Measurements from ENCODE around the gene ZNF462. TPM values are rescaled to one million over a fixed set of nuclear protein-coding genes. Genes with fewer than 3 reads are reported as not detected.
A peak's percentile ranks its signal among the peaks of the same experiment; 100 is the strongest.

Gene ZNF462
- total RNA-seq, 1 donor from 2014 or later: 25.9 TPM

DNA sequence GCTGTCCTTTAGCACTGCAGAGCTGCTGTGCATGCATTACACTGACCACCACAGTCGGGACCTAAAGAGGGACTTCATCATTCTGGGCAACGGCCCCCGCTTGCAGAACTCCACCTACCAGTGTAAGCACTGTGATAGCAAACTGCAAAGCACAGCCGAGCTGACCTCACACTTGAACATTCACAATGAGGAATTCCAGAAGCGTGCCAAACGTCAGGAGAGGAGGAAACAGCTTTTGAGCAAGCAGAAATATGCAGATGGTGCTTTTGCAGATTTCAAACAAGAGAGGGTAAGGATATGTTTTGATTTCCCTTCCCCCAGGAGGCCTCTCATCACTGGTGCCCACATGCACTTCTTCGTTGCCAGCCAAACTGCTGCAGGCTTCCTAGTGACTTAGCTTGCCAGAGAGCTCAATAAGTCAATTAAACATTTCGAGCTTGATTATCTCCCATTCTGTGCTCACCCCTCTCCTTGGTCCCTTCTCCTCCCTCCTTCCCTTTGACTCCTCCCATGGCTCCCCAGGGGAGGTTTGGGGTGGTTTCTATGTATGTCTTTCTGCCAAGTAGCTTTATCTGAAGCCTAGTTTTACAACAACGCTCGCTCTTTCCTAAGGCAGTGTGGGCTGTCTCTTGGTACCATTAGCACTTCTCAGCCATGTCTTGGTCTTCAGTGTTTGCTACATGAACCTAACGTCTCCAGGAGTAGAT is 66.7 kb downstream of the ZNF462 start:
- no peak for ATAC-seq

GRCh38 chr9:106930477-106930876 is 67.5 kb downstream of the ZNF462 start:
- ATAC-seq: no peak

DNA sequence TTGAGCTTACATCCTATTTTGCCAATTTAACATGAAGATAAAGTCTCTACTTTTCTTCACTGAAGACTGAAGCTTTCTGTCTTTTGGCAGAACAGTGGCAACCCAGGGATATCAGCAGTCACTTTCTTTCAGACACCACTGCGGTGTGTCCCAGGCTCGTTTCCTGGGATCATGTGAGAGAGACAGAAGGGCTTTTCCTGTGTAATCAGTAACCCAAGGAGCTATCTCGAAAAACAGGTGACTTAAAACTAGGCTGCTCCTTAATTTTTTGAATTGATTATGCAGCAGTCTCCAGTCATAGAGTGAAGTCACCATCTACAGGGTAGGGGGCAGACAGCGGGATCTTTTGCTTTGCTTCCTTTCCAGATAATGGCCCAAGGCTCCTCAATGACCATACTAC is 68.5 kb downstream of the ZNF462 start:
- no peak for ATAC-seq

DNA sequence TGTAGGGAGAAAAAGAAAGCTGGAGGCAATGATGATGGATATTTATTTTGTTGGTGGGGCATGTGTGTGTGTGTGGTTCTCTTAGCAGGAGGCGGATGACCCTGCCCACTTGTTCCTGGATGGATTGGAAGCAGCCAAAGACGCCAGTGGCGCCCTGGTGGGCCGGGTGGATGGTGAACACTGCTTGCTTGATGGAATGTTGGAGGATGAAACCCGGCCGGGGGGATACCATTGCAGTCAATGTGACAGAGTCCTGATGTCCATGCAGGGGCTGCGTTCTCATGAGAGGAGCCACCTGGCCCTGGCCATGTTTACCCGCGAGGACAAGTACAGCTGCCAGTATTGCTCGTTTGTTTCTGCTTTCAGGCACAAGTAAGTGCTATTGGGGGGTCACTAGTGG is 69.2 kb downstream of the ZNF462 start:
- ATAC-seq: no peak

DNA sequence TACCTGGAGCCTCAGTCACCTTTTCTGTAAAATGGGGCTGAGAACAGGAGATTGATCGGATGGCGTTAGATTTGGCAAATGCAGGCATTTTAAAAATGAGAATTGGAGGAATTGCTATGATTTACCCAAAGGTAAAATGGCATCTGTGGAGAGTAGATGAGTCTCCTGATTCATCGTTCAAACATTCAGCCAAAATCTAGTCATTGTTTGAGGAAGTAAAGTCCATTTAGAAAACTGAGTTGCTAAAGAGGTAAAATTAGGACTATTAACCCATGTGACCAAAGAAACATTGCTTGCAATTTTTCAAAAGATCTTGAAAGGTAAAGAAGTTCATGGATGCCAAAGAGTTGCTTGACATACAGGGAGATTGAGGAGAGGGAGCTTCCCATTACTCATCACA is 69.7 kb downstream of the ZNF462 start:
- ATAC-seq: no peak

- ATAC-seq: no peak
Measured at GRCh38 chr9:106933470-106933869, 70.5 kb downstream of the ZNF462 start.

DNA sequence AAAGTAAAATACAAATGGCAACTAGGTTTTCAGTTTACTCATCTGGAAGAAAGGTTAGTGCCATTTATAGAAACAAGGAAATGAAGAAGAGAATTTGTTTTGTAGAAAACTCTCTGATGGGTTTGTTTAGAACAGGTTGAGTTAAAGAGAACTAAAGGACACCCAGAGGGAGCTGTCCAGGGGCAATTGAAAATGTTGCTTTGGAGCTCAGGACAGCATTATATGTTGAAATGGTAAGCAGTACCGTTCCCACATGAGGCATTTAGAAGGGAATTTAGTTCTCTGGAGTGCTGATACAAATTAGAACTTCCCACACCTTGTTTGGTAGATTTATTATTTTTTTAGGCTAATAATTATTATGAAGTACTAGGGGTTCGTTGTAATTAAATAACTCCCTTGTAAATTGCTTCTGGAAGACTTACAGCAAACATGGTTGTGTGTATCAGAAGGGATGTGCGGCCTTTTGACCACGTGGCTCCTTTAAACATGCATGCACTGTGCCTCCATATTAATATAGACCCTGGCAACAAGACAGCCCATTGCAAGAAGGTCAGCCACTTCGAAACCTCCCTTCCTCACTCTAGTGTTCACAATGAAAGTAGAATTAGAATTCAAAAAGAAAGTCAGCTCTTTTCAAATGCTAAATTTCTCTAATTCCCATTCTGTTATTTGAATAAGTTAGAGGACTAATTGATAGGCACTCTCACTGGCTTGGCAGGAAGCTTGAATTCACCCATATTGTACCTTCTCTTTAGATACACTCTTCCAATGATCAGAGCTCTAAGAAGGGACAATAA is 71.7 kb downstream of the ZNF462 start:
- ATAC-seq: no peak

DNA sequence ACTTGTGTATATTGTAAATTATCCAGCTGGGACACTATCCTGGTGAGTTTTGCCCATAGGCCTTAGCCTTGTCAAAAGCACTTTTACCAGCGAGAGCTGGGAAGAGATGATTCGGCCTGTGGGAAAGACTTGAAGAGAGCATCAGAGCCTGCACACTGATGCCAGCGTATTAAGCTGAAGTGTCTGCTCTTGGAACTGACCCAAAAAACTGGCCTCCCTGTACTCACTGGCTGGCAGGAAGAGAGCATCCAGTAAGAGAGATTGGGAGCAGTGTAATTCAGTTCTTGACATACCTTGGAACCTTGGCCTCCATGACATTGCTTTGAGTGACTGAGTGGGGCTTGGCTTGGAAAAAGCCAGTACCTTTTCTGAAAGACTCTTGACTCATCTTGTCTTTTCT is 73.7 kb downstream of the ZNF462 start:
- no peak for ATAC-seq

- no peak for ATAC-seq
Measured at GRCh38 chr9:106941916-106942315, 79.0 kb downstream of the ZNF462 start.

DNA sequence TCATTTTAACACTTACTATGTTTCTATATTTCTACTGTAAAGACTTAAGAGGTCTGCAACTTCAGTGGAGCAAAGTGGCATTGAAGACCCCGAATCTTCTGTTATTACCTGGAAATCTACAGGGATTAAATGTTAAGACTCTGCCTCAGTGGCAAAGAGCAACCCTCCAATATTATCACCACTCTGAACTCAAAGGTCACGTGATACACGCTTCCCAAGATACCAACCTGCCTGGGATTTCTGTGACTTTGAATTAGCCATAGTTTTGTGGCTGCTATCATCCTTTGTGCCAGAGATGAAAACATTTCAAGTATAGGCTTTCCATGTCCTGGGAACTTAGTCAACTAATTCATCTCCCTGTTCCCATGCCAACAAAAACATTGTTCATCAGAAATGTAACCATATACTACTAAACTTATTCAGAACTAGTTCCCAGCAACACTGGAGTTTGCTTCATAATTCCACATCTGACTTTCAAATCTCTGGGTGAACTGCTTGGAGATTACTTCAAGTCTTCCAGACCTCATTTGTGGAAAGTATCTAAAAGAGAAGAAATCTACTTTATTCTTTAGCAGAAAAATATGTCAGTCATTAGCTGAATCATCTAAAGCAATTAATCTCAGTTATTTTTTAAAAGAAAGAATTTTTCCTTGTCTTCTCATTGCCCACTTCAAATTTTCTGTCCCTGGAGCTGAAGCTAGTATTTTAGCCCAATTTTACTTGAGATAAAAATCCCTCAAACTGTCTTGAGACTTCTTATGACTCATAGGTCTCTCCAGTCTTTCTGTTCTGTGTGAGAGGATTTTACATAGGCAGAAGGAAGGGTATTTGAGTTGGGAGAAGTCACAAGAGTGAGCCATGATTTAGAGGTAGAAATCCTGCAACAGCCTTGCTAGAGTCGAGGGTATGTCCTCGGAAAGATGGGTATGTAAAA is 83.0 kb downstream of the ZNF462 start:
- no peak for ATAC-seq

GRCh38 chr9:106947106-106947900 is 84.3 kb downstream of the ZNF462 start:
- no peak for ATAC-seq

- no peak for ATAC-seq
Measured at GRCh38 chr9:106953174-106953573, 90.2 kb downstream of the ZNF462 start.

DNA sequence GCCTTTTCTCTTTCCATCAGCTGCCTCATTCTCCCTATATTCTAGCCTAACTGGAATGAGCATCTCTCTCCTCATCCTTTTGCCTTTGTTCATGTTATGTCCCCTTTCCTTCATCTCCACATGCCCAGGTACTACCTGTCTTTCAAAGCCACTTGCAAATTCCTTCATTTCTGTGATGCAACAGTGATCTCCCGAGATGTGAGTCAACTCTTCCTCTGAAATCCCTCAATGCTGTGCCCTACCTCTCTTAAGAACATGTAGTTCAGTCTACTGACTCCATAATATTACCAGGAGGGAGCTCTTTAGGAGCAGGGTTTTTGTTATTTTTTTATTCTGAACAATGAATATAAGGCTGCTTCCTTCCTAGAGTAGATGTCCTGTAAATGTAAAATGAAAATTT is 91.6 kb downstream of the ZNF462 start:
- ATAC-seq: peak; percentile 69

DNA sequence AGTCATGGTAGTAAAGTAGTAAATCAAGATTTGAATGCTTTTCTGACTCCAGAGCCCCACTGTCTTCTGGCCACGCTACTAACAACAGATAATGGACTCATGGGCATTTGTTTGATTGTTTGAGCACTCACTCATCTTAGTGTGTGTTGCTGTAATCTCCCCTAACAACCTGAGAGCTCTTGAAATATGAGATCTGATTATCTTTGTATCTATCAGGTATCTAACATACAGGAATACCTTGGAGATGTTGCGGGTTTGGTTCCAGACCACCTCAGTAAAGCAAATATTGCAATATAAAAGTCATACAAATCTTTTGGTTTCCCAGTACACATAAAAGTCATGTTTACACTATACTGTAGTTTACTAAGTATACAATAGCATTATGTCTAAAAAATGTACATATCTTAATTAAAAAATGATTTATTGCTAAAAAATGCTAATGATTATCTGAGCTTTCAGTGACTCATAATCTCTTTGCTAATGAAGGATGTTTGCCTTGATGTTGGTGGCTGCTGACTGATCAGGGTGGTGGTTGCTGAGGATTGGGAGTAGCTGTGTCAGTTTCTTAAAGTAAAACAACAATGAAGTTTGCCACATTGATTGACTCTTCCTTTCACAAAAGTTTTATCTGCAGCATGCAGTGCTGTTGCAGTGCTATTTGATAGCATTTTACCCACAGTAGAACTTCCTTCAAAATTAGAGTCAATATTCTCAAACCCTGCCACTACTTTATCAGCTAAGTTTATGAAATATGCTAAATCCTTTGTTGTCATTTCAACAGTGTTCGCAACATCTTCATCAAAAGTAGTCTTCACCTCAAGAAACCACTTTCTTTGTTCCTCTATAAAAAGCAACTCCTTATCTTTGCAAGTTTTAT is 92.2 kb downstream of the ZNF462 start:
- ATAC-seq: peak; percentile 35

- no peak for ATAC-seq
Measured at GRCh38 chr9:106956971-106957370, 94.0 kb downstream of the ZNF462 start.

- no peak for ATAC-seq
Measured at GRCh38 chr9:106958955-106959657, 96.1 kb downstream of the ZNF462 start.

DNA sequence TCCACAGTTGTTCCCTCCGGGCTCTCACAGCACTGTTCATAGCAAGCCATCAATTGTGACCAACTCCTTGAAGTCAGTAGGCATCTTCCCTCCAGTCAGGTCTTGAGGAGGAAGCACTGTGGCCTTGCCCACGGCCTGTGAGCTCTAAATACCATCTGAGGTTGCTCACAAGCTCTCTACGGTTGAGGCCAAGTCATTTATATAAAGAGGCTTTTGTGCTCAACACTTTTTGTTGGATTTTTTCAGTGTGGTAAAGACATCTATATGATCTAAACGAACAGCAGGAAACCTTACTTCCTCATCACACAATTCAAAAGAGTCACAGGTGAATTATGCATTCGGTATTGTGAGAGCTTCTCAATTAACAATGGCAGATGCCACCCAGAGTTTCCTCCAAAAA is 97.3 kb downstream of the ZNF462 start:
- no peak for ATAC-seq

DNA sequence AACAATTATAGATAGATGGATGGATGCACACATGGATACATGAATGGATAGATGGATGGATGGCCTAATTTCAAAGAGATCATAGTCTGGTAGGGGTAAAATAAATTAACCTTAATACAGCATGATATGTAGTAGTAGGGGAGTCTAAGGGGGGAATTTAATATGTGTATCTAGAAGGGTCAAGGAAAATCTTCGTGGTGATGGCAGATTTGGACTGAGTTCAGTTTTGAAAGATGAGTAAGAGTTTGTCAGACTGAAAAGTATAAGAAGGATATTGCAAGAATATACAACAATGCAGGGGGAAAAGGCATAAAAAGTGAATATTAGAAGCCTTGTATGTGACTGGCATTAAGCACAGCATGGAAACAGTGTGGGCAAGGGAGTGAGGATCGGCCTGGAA is 98.7 kb downstream of the ZNF462 start:
- no peak for ATAC-seq

- ATAC-seq: no peak
Measured at GRCh38 chr9:106962122-106962521, 99.2 kb downstream of the ZNF462 start.

GRCh38 chr9:106962615-106963363 is 99.8 kb downstream of the ZNF462 start:
- no peak for ATAC-seq
